Loucy (cell line): ENCODE results near the gene SUSD3.
A peak's percentile ranks its signal among the peaks of the same experiment; 100 is the strongest.

Experiments
- H2AFZ ChIP-seq: fragments of 200-600 bp; sonication (generic); 2 replicates; pipeline ENCODE4 v1.6.0; 2016; ENCODE audit warnings: antibody characterized with exemption, mild to moderate bottlenecking, low read length, moderate library complexity
- H3F3A ChIP-seq: fragments of 200-600 bp; 2 replicates; pipeline ENCODE4 v1.6.0; 2016; ENCODE audit warnings: antibody characterized with exemption, low read depth, mild to moderate bottlenecking
- H3K27me3 ChIP-seq: fragments of 200-600 bp; sonication (generic); 2 replicates; pipeline ENCODE4 v1.6.1; 2014; ENCODE audit warnings: low read length, mild to moderate bottlenecking; ENCODE audit not compliant: insufficient read depth, poor library complexity, severe bottlenecking
- H3K36me3 ChIP-seq: fragments of 200-600 bp; sonication (generic); 2 replicates; pipeline ENCODE4 v1.6.1; 2016; ENCODE audit warnings: low read length; ENCODE audit not compliant: insufficient read depth
- H3K4me1 ChIP-seq: fragments of 200-600 bp; sonication (generic); 2 replicates; pipeline ENCODE4 v1.5.1; 2014; ENCODE audit warnings: low read length, mild to moderate bottlenecking; ENCODE audit not compliant: insufficient read depth, poor library complexity, severe bottlenecking
- H3K4me2 ChIP-seq: fragments of 200-600 bp; sonication (generic); 2 replicates; pipeline ENCODE4 v1.6.0; 2014; ENCODE audit warnings: antibody characterized with exemption, low read length, low read depth, mild to moderate bottlenecking; ENCODE audit not compliant: poor library complexity, severe bottlenecking
- H3K4me3 ChIP-seq: fragments of 200-600 bp; sonication (generic); 2 replicates; pipeline ENCODE4 v1.5.1; 2014; ENCODE audit warnings: low read length, mild to moderate bottlenecking, mixed read lengths; ENCODE audit not compliant: poor library complexity, severe bottlenecking
- H3K79me2 ChIP-seq: fragments of 200-600 bp; sonication (generic); 2 replicates; pipeline ENCODE4 v1.6.1; 2014; ENCODE audit warnings: low read length; ENCODE audit not compliant: insufficient read depth
- H3K9ac ChIP-seq: fragments of 200-600 bp; sonication (generic); 2 replicates; pipeline ENCODE4 v1.6.0; 2014; ENCODE audit warnings: mild to moderate bottlenecking, low read depth, low read length, moderate library complexity; ENCODE audit not compliant: poor library complexity, severe bottlenecking
- H3K9me2 ChIP-seq: fragments of 200-600 bp; sonication (generic); replicated peaks from 2 replicates; pipeline ENCODE4 v1.6.1; 2016; ENCODE audit warnings: low read depth, low read length, mixed read lengths
- H3K9me3 ChIP-seq: fragments of 200-600 bp; sonication (generic); 2 replicates; pipeline ENCODE4 v1.6.1; 2014; ENCODE audit warnings: mild to moderate bottlenecking, antibody characterized with exemption, low read length, low read depth; ENCODE audit not compliant: insufficient read depth
- H4K20me1 ChIP-seq: fragments of 200-600 bp; sonication (generic); 2 replicates; pipeline ENCODE4 v1.6.0; 2014; ENCODE audit warnings: antibody characterized with exemption, low read length, mild to moderate bottlenecking; ENCODE audit not compliant: insufficient read depth, poor library complexity, severe bottlenecking
- CTCF ChIP-seq: fragments of 200-600 bp; sonication (generic); conservative IDR thresholded peaks from 2 replicates; pipeline ENCODE4 v1.5.1; 2014; ENCODE audit warnings: mild to moderate bottlenecking, antibody characterized with exemption, low read length
- EZH2phosphoT487 ChIP-seq: fragments of 200-600 bp; IDR thresholded peaks from 2 replicates; pipeline ENCODE4 v1.6.1; 2018; ENCODE audit warnings: antibody characterized with exemption, mild to moderate bottlenecking, moderate library complexity, borderline replicate concordance

Gene SUSD3

GRCh38 chr9:93083592-93084470 is 25.3 kb downstream of the SUSD3 start:
- Histone ChIP-seq H3K4me1 (peaks cover 34% of the 10 kb centered on the region), H3K4me3 (peak overlapping the region; percentile 34), H3K27me3 (no peaks in the 10 kb centered on the region), H3K9me3 (no peaks in the 10 kb centered on the region), H3F3A (no peaks in the 10 kb centered on the region), H4K20me1 (no peaks in the 10 kb centered on the region), H3K36me3 (no peaks in the 10 kb centered on the region), H2AFZ (peak overlapping the region; percentile 81), H3K9me2 (no peaks in the 10 kb centered on the region), H3K4me2 (peak overlapping the region; percentile 72), H3K9ac (peak overlapping the region; percentile 70), H3K79me2 (no peaks in the 10 kb centered on the region)
- TF ChIP-seq EZH2phosphoT487 (no peak), CTCF (no peak)

- Histone ChIP-seq H3K9me3 (no peaks in the 10 kb centered on the region), H3K27me3 (no peaks in the 10 kb centered on the region), H3K79me2 (no peaks in the 10 kb centered on the region), H3K9me2 (no peaks in the 10 kb centered on the region), H3K4me2 (no peak overlapping the region), H3K4me3 (no peak overlapping the region), H2AFZ (no peak overlapping the region), H3K9ac (peak overlapping the region; percentile 70), H4K20me1 (no peaks in the 10 kb centered on the region), H3K36me3 (no peaks in the 10 kb centered on the region), H3F3A (no peaks in the 10 kb centered on the region), H3K4me1 (peaks cover 30% of the 10 kb centered on the region)
- no peak for TF ChIP-seq CTCF
- TF ChIP-seq EZH2phosphoT487 = no peak
Observed at GRCh38 chr9:93084471-93084881, 26.0 kb downstream of the SUSD3 start.

- TF ChIP-seq EZH2phosphoT487 = no peak
- TF ChIP-seq CTCF = no peak
- no peaks in the 10 kb centered on the region for H3K36me3 ChIP-seq
Observed at GRCh38 chr9:93085676-93086075, 27.2 kb downstream of the SUSD3 start.

More at GRCh38 chr9:93085676-93086075, 27.2 kb downstream of the SUSD3 start:
- Histone ChIP-seq H3K4me2 (no peak overlapping the region), H3K9me2 (no peaks in the 10 kb centered on the region), H4K20me1 (no peaks in the 10 kb centered on the region), H3K79me2 (no peaks in the 10 kb centered on the region), H3K9me3 (no peaks in the 10 kb centered on the region), H2AFZ (no peak overlapping the region), H3K27me3 (no peaks in the 10 kb centered on the region), H3K4me1 (peaks cover 29% of the 10 kb centered on the region), H3F3A (no peaks in the 10 kb centered on the region), H3K4me3 (no peak overlapping the region), H3K9ac (no peak overlapping the region)
